GM19328 (cell line): Measurements from ENCODE around the gene UBE2D4.

Experiments used
- ATAC-seq: cut with Tn5 transposase; IDR thresholded peaks from one replicate; pipeline ENCODE4 v1.9.1; 2021; ENCODE audit warnings: mild to moderate bottlenecking, moderate library complexity; ENCODE audit not compliant: unreplicated experiment

Gene UBE2D4

DNA sequence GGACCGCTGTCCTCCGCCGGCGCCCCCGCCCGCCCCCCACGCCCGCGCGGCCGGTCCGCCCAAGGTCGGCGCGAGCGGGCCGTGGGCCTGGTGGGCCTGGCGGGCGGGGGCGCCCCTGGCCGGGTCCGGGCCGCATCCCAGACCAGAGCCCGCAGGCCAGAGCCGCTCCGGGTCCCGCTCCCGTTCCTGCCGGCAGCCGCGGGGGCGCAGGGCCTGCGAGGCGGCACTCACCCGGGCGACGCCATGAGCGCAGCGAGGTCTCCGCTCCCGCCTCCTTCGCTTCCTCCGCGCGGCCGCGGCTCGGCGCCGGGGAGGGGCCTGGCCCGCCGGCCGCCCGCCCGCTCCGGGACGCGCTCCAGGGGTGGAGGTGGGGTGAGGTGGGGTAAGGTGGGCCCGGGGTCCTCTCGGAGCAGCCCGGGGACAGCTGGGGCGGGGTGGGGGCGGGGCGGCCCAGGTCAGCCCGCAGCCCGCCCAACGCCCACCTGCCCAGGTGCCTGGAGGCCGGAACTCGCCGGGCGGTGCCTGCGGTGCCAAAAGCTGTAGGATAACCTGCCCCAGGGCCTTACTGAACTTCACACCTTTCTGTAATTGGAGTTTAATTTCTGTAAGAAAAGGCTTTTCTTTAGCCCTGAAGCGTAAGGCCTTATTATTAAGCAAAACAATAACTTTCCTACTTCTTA lies 19.8 kb upstream of the UBE2D4 start, which contains the start of gene URGCP:
Gene URGCP, minus strand, starts transcription at position 266 of the 680 bp plus-strand sequence. Its CDS starts 21 bp downstream, at position 245.
- ATAC-seq: peak; percentile 82

DNA sequence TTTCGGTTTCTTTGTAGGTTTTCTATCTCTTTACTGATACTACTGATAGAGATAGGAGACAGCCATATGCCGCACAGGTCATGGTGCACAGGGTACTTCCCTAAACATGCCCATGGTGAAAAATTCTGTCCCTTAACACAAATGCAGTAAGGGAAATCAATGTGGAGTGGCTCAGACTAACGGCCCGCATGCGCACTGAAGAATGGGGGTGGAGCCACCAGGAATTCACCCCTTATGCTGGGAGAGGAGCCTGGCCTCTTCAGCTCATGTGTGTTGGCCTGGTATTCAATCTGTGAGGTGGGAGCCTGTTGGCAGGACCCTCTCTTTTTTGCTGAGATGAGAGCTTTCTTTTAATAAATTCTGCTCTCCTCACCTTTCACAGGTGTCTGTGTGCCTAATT lies 11.4 kb upstream of the UBE2D4 start:
- no peak for ATAC-seq

DNA sequence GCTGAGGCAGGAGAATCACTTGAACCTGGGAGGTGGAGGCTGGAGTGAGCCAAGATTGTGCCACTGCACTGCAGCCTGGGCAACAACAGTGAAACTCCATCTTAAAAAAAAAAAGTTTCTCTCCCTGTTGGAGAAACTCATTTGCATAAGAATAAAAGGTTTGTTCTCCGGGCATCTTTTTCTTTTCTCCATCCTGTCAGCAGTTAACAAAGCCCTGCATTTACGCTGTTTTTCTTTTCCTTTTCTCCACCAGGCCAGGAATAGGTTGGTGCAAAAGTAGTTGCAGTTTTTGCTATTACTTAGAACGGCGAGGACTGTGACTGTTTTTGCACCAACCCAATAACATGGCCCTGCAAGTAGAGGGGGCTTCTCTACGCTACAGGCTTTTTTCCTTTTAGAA lies 10.3 kb upstream of the UBE2D4 start:
- ATAC-seq: no peak

DNA sequence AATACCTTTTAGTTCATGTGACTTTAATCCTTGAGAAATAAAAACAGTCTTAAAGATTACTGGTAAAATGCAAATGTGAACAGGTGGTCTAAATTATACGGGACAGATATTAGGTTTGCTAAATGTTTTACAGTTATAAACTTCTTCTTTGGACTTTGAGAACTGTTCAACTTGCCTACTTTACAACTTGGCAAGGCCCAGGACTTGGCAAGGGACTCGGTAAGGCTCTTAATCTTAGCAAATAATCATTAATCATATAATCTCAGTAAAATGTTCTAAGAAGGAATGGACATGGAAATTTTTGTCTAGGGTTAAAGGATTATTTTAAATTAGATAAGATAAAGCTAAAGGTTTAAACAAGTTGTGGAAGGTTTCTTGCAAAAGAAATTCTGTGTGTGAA lies 4.8 kb upstream of the UBE2D4 start:
- ATAC-seq: no peak

DNA sequence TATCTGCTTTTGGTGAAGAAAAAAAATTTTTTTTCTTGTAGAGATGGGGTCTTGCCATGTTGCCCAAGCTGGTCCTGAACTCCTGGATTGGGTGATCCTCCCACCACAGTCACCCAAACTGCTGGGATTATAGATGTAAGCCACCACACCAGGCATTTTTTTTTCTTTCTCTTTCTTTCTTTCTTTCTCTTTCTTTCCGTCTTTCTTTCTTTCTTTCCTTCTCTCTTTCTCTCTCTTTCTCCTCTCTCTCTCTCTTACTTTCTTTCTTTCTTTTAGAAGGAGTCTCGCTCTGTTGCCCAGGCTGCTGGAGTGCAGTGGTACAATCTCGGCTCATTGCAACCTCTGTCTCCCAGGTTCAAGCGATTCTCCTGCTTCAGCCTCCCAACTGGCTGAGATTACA lies 3.5 kb upstream of the UBE2D4 start:
- ATAC-seq: no peak

DNA sequence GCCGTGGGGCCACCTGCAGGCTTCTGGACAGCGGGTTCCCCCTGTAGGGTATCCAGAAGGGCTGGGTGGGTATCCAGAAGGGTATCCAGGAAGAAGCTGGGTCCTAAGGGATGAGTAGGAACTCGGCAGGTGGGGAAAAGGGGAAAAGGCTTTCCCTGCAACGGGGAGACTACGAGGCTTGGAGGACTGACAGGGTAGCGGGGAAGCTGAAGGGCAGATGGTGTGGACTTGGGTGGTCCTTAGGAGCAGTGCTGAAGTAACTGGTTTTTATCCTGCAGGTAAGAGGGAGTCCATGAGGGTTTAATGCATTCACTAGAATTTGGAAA lies 525 bp downstream of the UBE2D4 start:
- ATAC-seq: no peak

DNA sequence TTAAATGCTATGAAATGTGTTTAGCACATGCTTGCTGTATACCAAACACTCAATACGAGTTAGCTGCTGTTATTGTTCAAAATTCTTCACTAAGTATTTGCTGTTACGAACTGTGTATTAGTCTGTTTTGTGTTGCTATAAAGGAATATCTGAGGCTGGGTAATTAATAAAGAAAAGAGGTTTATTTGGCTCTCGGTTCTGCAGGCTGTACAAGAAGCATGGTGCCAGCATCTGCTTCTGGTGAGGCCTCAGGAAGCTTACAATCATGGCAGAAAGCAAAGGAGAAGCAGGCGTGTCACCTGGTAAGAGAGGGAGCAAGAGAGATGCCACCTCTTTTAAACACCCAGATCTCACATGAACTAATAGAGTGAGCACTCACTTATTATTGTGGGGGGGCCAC lies 1.6 kb downstream of the UBE2D4 start:
- ATAC-seq: no peak

DNA sequence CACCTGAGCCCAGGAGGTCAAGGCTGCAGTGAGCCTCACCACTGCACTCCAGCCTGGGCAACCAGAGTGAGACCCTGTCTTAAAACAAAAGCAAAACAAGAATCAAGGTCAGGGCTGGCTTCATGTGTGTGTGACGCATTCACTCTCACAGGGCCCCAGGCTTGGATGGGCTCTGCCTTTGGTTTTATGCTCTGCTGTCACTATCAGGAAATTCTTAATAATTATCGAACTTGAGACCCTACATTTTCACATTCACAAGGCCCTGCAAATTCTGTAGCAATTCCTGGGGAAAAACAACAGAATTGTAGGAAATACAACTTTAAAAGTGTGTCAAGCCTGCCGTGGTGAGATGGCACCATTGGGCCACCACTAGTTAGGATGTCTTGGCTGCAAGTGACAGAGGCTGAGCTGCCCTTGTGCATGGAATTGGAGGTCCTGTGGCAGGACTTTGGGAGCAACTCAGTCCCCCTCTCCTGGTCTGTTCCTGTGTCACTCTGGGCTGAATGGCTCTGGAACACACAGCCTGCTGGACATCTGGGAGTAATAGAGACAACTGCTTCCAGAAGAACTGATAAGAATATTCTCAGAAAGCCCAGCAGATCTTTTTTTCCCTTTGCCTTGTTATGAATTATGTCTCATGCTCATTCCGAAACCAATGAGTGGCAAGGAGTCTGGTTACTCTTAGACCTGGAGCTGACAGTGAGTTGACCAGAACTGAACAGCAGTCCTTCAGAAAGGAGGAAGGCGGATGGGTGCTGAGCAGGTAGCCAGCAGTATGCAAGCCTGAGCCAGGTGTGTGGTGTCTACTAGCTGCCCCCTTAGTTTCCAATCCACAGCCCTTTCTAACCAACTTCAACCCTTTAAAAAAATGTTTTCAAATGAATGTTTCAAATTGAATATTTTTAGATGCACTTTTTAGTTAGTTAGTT lies 3.6 kb downstream of the UBE2D4 start:
- ATAC-seq: no peak

DNA sequence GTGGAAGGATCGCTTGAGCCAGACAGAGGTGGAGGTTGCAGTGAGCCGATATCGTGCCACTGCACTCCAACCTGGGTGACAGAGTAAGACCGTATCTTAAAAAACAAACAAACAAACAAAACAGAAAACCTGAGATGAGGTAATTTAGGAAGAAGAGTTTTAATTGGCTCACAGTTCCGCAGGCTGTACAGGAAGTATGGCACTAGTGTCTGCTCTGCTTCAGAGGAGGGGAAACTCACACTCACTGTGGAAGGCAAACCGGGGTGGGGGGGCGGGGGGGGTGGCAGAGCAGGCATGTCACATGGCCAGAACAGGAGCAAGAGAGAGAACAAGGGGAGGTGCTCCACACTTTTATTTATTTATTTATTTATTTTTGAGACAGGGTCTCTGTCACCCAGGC lies 5.1 kb downstream of the UBE2D4 start:
- ATAC-seq: no peak

DNA sequence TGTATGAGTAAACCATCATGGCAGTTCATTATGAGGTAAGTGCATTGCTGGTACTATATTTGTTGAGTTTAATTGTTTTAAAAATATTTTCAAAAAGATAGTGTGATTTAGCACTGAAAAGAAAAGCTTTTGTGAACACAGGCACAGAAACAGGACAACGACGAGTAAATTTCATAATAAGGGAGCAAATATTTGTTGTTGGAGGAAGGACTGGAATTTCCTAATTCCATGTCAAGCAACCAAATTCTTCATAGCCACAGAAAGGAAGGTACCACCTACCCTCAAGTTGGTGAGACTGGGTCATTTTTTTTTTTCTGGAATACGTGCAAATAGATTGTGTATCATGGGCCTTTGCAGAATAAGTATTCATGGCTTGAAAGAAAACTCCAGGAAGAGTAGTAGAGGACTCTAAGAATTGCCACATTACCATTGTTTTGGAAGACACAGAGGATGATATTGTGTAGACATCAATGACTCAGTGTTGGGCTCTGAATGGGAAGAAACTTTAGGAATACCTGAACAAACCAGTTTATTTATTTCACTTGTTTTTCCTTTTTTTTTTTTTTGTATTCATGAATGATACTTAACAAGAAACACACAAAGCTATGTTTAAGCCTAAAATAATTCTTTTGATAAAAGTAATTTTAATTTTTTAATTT lies 7.8 kb downstream of the UBE2D4 start:
- ATAC-seq: no peak

DNA sequence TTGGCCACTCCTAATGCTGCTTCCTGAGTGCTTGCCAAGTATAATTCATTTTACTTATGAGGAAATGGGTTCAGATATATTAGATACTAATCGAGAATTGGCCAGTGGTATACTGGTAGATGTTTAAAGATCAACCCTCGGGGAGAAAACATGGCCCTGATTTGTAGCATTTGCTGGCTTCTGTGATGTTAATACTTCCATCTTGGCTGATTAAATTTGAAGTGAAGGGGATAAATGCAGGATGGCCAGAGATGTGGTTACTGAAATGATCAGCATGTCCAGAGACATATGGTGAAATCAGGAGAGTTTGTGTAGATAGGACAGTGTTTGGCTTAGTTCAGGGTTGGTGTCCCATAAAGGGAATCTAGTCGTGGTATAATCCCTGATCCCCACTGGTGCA lies 11.2 kb downstream of the UBE2D4 start:
- ATAC-seq: no peak

DNA sequence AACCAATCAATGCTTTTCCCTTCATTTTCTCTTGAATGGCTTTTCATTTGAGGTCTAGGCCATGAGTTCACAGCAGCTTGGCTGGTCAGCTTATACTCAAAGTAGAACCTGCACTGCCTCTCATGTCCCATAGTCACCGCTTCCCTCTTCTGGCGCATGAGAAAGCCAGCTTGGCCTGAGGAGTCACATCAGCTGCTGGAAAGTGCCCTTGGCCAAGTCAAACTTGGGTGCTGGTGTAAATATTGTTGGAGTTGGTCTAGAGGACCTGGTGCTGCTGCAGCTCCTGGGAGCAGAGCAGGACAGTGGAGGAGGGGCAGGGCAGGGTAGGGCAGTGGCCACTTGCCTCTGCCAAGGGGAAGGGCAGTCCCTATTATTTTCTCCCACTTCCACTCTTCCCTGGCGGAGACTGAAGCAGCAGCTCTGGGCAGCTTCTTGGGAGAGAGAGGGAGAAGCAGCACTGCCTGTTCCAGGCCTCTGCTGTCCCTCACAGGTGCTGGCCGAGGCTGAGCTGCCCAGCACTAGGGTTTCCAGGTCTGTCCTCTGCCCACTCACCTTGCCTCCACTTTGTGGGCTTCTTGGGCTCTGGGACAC lies 12.8 kb downstream of the UBE2D4 start:
- no peak for ATAC-seq

DNA sequence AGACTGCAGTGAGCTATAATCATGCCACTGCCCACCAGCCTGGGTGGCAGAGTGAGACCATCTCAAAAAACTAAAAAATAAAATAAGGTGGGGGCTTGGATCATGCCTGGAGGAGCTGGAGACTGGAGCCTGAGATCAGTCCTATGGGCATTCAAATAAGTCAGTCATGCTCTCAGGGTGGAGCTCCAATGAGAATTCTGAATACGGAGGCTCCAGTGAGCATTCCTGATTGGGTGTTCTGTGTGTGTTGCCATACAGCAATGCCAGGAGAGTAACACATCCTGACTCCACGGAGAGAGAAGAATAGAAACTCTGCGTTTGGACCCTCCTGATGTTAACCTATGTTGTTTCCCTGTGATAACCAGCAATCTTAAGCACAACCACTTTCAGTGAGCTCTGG lies 16.0 kb downstream of the UBE2D4 start:
- ATAC-seq: no peak

DNA sequence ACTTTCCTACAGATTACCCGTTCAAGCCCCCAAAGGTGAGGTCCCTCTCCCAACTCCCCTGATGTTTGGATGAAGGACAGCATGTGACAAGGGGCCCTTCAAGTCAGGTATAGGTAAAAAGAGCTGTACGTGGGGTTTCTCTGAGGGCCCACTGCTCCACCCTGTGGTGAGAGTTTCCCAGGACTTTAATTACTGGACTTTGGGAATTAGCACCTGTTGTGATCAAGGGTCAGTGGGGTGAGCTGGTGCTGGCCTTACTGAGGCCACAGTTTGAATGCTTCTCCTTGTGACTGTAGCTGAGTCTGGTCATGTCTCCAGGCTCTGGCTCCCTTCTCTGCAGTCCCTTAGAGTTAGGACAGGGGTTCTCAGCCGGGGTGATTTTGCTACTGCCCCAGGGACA lies 16.8 kb downstream of the UBE2D4 start:
- ATAC-seq: no peak

DNA sequence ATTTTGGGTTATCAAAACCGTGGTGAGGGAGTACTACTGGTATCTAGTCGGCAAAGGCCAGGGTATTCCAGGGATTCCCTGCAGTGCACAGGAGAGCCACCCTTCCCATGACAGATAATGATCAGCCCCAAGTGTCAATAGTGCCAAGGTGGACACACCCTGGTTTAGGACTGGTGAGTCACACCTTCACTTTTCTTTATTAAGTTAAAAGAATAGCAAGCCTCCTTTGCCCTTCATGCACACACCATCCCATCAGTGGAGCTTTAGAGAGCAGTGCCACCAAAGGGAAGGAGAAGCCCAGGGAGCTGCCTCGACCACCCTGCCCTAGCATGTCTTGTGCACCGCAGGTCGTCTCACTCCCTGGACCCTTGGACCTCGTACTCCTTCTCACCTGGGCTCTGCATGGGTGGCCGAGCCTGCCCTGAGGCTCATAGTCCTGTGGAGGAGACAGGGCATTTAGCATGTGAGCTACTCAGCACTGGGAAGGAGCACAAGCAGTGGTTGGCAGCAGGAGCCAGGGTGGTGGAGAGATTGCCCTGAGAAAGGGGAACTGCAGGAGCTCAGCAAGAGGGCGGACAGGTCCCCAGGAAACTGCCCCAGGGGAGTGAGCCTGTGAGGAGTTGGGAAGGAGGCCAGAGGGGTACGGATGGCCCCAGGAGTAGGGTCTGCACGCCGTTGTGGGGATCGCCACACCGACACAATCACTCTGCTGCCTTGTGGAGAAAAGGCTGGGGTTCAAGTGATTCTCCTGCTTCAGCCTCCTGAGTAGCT lies 17.4 kb downstream of the UBE2D4 start:
- no peak for ATAC-seq

DNA sequence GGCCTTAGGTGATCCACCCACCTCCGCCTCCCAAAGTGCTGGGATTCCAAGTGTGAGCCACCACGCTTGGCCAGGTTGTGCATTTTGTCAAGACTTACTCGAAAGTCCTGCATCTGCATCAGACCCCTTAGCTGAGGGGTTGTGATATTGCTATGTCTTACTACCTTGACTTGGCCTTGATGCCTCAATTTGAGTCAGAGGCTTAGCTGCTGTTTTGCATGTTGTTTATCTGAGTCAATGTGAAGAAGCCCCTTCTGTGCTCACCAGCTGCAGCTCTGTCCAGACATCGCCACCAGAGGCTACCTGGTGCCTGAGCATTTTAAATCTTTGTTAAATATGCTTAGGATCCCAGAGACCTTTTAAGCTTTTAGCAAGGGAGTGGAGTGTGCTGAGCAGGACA lies 18.1 kb downstream of the UBE2D4 start:
- ATAC-seq: no peak

DNA sequence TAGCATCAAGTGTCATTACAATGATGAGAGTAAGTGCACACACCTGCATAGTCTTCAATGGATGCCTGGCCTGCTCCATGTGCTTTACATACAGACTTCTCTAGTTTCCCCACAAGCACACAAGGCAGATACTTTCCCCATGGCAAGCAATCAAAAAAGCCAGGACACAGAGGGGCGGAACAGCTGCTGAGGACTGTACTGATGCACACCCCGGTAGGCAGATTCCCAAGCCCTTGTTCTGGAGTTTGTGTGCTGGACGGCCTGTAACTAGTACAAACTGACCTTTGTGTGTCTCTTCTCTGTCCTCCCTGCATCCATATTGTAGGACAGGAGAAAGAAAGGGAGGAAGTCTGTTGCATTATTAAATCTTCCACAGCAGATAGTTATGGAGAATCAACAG lies 25.8 kb downstream of the UBE2D4 start:
- no peak for ATAC-seq

DNA sequence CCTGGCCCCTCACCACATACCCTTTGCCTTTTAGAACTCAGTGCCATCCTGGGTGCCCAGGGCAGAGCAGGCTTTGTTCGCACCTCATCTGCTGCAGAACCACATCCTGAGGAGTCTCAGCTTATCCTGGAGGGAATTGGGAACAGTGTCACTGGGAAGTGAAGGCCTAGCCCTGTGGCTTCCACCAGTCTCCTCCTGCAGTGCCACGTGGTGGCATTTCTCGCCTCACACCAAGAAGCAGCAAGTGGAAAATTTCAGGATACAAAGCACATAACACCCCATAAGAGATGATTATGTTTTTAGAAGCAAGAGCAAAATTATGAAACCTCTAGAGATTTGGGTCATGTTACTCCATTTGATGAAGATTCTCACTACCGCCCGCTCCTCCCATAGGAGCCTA lies 26.8 kb downstream of the UBE2D4 start:
- ATAC-seq: no peak

DNA sequence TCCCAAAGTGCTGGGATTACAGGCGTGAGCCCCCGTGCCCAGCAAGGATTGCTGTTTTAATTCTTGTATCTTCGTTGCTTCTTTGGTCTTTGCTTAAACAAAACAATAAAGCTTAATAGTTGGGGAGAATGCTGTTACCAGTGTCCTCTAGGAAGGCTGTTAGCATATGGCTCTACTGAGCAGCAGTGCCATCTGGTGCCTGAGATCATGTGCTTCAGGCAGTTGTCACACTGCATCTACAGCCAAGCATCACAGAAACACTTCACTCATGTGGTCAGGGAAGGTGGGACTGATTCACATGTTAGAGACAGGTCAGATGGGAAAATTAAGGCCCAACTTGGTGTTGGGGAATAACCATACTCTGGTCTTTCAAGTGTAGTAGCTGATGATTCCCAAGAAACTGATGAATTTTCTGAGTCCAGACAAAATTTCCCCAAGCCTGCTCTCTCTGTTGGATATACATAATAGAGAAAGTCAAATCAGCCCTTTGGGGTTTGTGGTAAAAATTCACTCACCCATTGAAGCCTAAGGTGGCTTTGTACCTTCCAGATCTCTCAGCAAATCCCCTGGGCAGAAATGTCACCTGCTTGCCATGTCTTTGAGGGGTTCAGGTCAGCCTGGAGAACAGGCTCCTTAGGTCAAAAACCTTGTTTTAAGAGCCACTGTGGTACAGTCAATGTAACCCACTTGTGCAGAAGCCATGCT lies 28.4 kb downstream of the UBE2D4 start:
- no peak for ATAC-seq

DNA sequence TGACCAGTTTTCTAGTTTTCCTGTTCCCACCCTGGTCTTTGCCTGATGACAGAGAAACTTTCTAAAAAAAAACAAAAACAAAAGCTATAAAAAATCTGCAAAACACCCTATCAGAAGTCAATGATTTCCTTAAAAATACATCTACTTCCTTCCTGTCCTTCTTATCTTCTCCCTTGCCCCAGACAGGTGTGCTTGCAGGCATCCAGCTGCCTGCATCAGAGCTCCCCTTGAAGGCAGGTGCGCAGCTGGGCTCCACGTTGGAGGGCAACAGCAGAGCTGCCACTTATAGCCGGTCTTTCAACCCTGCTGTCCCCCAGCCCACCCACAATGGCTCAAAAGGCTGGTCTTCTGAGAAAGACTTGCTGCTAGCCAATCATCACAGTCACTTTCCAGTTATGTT lies 29.8 kb downstream of the UBE2D4 start:
- no peak for ATAC-seq
